GM23248 (cell line): ENCODE measurements around the gene METTL8.

ENCODE experiments used
- EZH2 ChIP-seq: fragments of 200-600 bp; sonication (generic); IDR thresholded peaks from 2 replicates; pipeline ENCODE4 v1.6.1; 2018; ENCODE audit warnings: antibody characterized with exemption, mild to moderate bottlenecking; ENCODE audit not compliant: insufficient read depth, poor library complexity, severe bottlenecking
- EZH2phosphoT487 ChIP-seq: fragments of 200-600 bp; sonication (generic); IDR thresholded peaks from 2 replicates; pipeline ENCODE4 v1.6.1; 2018; ENCODE audit warnings: antibody characterized with exemption, moderate library complexity, mild to moderate bottlenecking, low read depth; ENCODE audit not compliant: insufficient read depth

DNA sequence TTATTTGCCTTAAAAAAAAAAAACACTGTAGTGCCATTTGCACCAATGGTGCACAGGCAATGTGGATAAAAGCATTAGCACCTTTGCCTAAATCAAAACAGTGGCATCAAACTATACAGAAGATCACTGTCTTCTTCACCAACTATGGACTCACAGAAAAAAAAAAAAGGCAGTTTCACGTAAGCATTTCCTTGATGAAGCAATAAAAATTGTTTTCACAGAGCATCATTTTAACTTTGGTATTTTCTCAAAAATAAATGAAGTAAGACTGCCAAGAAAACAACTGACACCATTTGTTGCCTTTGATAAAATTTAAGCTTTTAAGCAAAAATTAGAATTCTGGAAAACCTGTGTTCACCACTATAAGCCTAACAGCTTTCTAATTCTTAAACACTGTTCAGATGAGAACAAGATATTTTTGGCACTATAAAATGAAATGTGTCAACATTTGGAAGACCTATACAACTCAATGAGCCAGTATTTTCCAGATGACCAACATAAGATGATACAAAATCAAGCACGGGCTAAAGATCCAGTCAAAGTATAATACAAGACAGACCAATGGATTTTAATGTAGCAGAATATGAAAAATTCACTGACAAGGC, 21.1 kb downstream of the METTL8 start:
- TF ChIP-seq EZH2 (no peak), EZH2phosphoT487 (no peak)
